GM19239 (cell line): ENCODE data around the gene CD59.
"Not testable (repeated sequence)": the region's sequence is repeated elsewhere in the genome, so short reads cannot be mapped to it uniquely, and the experiment has no call there.

Experiments used
- DNase-seq: peaks from one replicate; pipeline ENCODE4 v3.0.0; 2011; ENCODE audit warnings: low spot score; ENCODE audit not compliant: insufficient read length
- FAIRE-seq: peaks from 2 replicates; lab custom pipeline; 2011; peaks lifted over from hg19 to GRCh38; lab: Jason Lieb, UNC

Gene CD59

GRCh38 chr11:33697997-33698396 is 38.2 kb downstream of the CD59 start:
- FAIRE-seq: no peak
- DNase-seq: no peak

GRCh38 chr11:33696931-33697638 is 39.1 kb downstream of the CD59 start:
- DNase-seq: no peak

GRCh38 chr11:33696411-33696810 is 39.8 kb downstream of the CD59 start:
- DNase-seq (no peak), FAIRE-seq (peak; percentile 4)

More at GRCh38 chr11:33696931-33697638, 39.1 kb downstream of the CD59 start:
- FAIRE-seq: no peak

- DNase-seq (no peak), FAIRE-seq (no peak)
These were observed 41.1 kb downstream of the CD59 start for GRCh38 chr11:33695051-33695566.

- FAIRE-seq: no peak
- DNase-seq: no peak
These were observed 41.7 kb downstream of the CD59 start for GRCh38 chr11:33694346-33695050.

- FAIRE-seq: no peak
These were observed 43.7 kb downstream of the CD59 start for GRCh38 chr11:33692541-33692940.

GRCh38 chr11:33692013-33692504 is 44.2 kb downstream of the CD59 start:
- no peak for DNase-seq
- no peak for FAIRE-seq

More at GRCh38 chr11:33692541-33692940, 43.7 kb downstream of the CD59 start:
- DNase-seq: no peak

- no peak for DNase-seq
- no peak for FAIRE-seq
These were observed 45.0 kb downstream of the CD59 start for GRCh38 chr11:33691066-33691864.

GRCh38 chr11:33690290-33691065 is 45.7 kb downstream of the CD59 start:
- FAIRE-seq (no peak), DNase-seq (no peak)

GRCh38 chr11:33689501-33689900 is 46.7 kb downstream of the CD59 start:
- no peak for DNase-seq
- FAIRE-seq: no peak

GRCh38 chr11:33689085-33689484 is 47.1 kb downstream of the CD59 start:
- FAIRE-seq: no peak
- DNase-seq: no peak

- DNase-seq (peak; percentile 21), FAIRE-seq (peak; percentile 76)
These were observed 48.3 kb downstream of the CD59 start for GRCh38 chr11:33687733-33688479.

- FAIRE-seq: no peak
These were observed 51.1 kb downstream of the CD59 start for GRCh38 chr11:33685082-33685481.

GRCh38 chr11:33684003-33684706 is 52.1 kb downstream of the CD59 start:
- FAIRE-seq (no peak), DNase-seq (no peak)

More at GRCh38 chr11:33685082-33685481, 51.1 kb downstream of the CD59 start:
- DNase-seq: no peak

- DNase-seq: no peak
- no peak for FAIRE-seq
These were observed 53.8 kb downstream of the CD59 start for GRCh38 chr11:33682446-33682845.

GRCh38 chr11:33682019-33682418 is 54.2 kb downstream of the CD59 start:
- DNase-seq: no peak
- no peak for FAIRE-seq

GRCh38 chr11:33678616-33679015 is 57.6 kb downstream of the CD59 start:
- not testable (repeated sequence) for DNase-seq, FAIRE-seq

GRCh38 chr11:33674035-33674814 is 62.0 kb downstream of the CD59 start:
- no peak for FAIRE-seq
- DNase-seq: no peak
